WTC11 (cell line): ENCODE data around the gene PALD1. TPM values are rescaled to one million over a fixed set of nuclear protein-coding genes. Genes with fewer than 3 reads are reported as not detected.

Source experiments
- ATAC-seq: fragments of 200-7000 bp; cut with Tn5 transposase; 2 replicates; pipeline ENCODE4 v1.10.0; 2021; ENCODE audit warnings: mild to moderate bottlenecking, moderate library complexity
- CTCF ChIA-PET: fragments of 300-600 bp; sonication (Branson Sonifier 250); formaldehyde crosslinking; loops from one replicate; lab custom pipeline; 2021; ENCODE audit warnings: antibody characterized with exemption; lab: Charles Lee
- POLR2A ChIA-PET: fragments of 350-600 bp; sonication (Branson Sonifier 250); formaldehyde crosslinking; loops from one replicate; lab custom pipeline; 2021; ENCODE audit warnings: antibody characterized with exemption; lab: Charles Lee
- DNase-seq: peaks from one replicate; pipeline ENCODE4 v3.0.0; 2021; ENCODE audit warnings: low spot score
- H3K27ac Mint-ChIP-seq: 2 replicates; pipeline ENCODE4 v1.8.0; 2021; ENCODE audit warnings: mixed read lengths
- H3K27me3 Mint-ChIP-seq: 2 replicates; pipeline ENCODE4 v1.8.0; 2021; ENCODE audit warnings: low read depth, mild to moderate bottlenecking, moderate library complexity, mixed read lengths
- H3K36me3 Mint-ChIP-seq: 2 replicates; pipeline ENCODE4 v1.8.0; 2021; ENCODE audit warnings: mixed read lengths
- H3K4me1 Mint-ChIP-seq: 2 replicates; pipeline ENCODE4 v1.8.0; 2022; ENCODE audit warnings: mixed read lengths
- H3K4me3 Mint-ChIP-seq: 2 replicates; pipeline ENCODE4 v1.8.0; 2021; ENCODE audit warnings: mild to moderate bottlenecking, moderate library complexity, mixed read lengths
- H3K9me3 Mint-ChIP-seq: 2 replicates; pipeline ENCODE4 v1.8.0; 2021; ENCODE audit warnings: mixed read lengths
- AR ChIP-seq: fragments of 250-450 bp; sonication (Bioruptor Pico); IDR thresholded peaks from 2 replicates; pipeline ENCODE4 v1.9.0; 2021; ENCODE audit warnings: mild to moderate bottlenecking
- ARID4B ChIP-seq: sonication (generic); formaldehyde crosslinking; IDR thresholded peaks from 2 replicates; pipeline ENCODE4 v1.8.0; 2023; ENCODE audit warnings: missing genetic modification reagents, mild to moderate bottlenecking, borderline replicate concordance
- ATF1 ChIP-seq: sonication (generic); formaldehyde crosslinking; IDR thresholded peaks from 2 replicates; pipeline ENCODE4 v1.8.1; 2023; ENCODE audit warnings: mild to moderate bottlenecking, moderate library complexity, missing genetic modification reagents
- CDX4 ChIP-seq: fragments of 250-450 bp; sonication (Bioruptor Pico); IDR thresholded peaks from 2 replicates; pipeline ENCODE4 v1.9.0; 2021; ENCODE audit warnings: moderate library complexity, mild to moderate bottlenecking, inconsistent platforms, borderline replicate concordance
- ELF4 ChIP-seq: sonication (generic); formaldehyde crosslinking; IDR thresholded peaks from 2 replicates; pipeline ENCODE4 v1.8.1; 2022; ENCODE audit warnings: low read depth, mild to moderate bottlenecking, moderate library complexity, missing genetic modification reagents
- ETV6 ChIP-seq: sonication (generic); formaldehyde crosslinking; IDR thresholded peaks from 2 replicates; pipeline ENCODE4 v1.8.1; 2022; ENCODE audit warnings: mild to moderate bottlenecking, missing genetic modification reagents
- GRHL2 ChIP-seq: fragments of 250-450 bp; sonication (Bioruptor Pico); IDR thresholded peaks from 2 replicates; pipeline ENCODE4 v1.8.0; 2022; ENCODE audit warnings: mild to moderate bottlenecking, moderate library complexity; ENCODE audit not compliant: insufficient replicate concordance, severe bottlenecking
- RORB ChIP-seq: fragments of 250-450 bp; sonication (Bioruptor Pico); IDR thresholded peaks from 2 replicates; pipeline ENCODE4 v1.9.0; 2021; ENCODE audit warnings: mild to moderate bottlenecking
- TEAD1 ChIP-seq: sonication (generic); formaldehyde crosslinking; IDR thresholded peaks from 2 replicates; pipeline ENCODE4 v1.8.0; 2022; ENCODE audit warnings: mild to moderate bottlenecking, missing genetic modification reagents
- ZNF263 ChIP-seq: sonication (generic); formaldehyde crosslinking; IDR thresholded peaks from 2 replicates; pipeline ENCODE4 v1.8.1; 2022; ENCODE audit warnings: low read depth, mild to moderate bottlenecking, moderate library complexity, missing genetic modification reagents
- ZNF396 ChIP-seq: fragments of 250-450 bp; sonication (Bioruptor Pico); IDR thresholded peaks from 2 replicates; pipeline ENCODE4 v1.8.0; 2021; ENCODE audit warnings: mild to moderate bottlenecking, moderate library complexity, borderline replicate concordance
- ZNF416 ChIP-seq: fragments of 250-450 bp; sonication (Bioruptor Pico); IDR thresholded peaks from 2 replicates; pipeline ENCODE4 v1.9.0; 2021; ENCODE audit warnings: mild to moderate bottlenecking, inconsistent platforms
- ZNF532 ChIP-seq: fragments of 250-450 bp; sonication (Bioruptor Pico); IDR thresholded peaks from 2 replicates; pipeline ENCODE4 v1.9.0; 2021; ENCODE audit warnings: mild to moderate bottlenecking, borderline replicate concordance
- total RNA-seq: library from RNA; stranded (reverse); gene quantifications from 3 replicates; pipeline ENCODE4 v1.2.3, GENCODE V29; 2021

Gene PALD1
- total RNA-seq, 1 experiment from 2014 or later, result 43.6 TPM

GRCh38 chr10:70494536-70494935 is 16.0 kb downstream of the PALD1 start (continued):
- no peak for TF ChIP-seq CDX4 (CRISPR knock-in tag)
- TF ChIP-seq TEAD1 (CRISPR knock-in tag), result no peak
- TF ChIP-seq GRHL2 (CRISPR knock-in tag), result no peak
- TF ChIP-seq ZNF263 (CRISPR knock-in tag), result no peak
- TF ChIP-seq RORB (CRISPR knock-in tag), result no peak
- TF ChIP-seq ZNF396 (CRISPR knock-in tag), result no peak
- no peak for TF ChIP-seq ZNF532 (CRISPR knock-in tag)
- TF ChIP-seq ETV6, result no peak
- TF ChIP-seq ZNF416 (CRISPR knock-in tag), result no peak
- no peak for TF ChIP-seq AR (CRISPR knock-in tag)
- TF ChIP-seq ATF1 (CRISPR knock-in tag), result no peak
- TF ChIP-seq ARID4B (CRISPR knock-in tag), result no peak
- TF ChIP-seq, all 79 proteins: peak for 0

- POLR2A ChIA-PET, result interaction anchor here (1.4 kb wide), 1 partner anchor 17 kb away, joined by 3 read pairs; no protein-coding TSS in a partner anchor
- H3K4me3 Mint-ChIP-seq, result no peak overlapping the region
- TF ChIP-seq ETV6 (no peak), ELF4 (CRISPR knock-in tag) (no peak), ZNF396 (CRISPR knock-in tag) (no peak)
- TF ChIP-seq, all 79 proteins: peak for 0
- Mint-ChIP-seq H3K4me1 (peaks cover 67% of the 10 kb centered on the region), H3K9me3 (no peaks in the 10 kb centered on the region), H3K36me3 (no peaks in the 10 kb centered on the region), H3K27me3 (no peaks in the 10 kb centered on the region), H3K27ac (peak overlapping the region; percentile 97; the same call in 1 of the 2 replicates)
- CTCF ChIA-PET, result interaction anchor here (1.3 to 2.2 kb wide), 6 partner anchors 9 to 46 kb away, joined by 3 to 15 read pairs (median 6); partner anchors contain the start of gene PALD1
- DNase-seq (no peak), ATAC-seq (no peak)
Observed at GRCh38 chr10:70494966-70495365, 16.4 kb downstream of the PALD1 start.
